HEK293 (cell line): ENCODE results near the gene PLXNA2.

Experiments used
- CTCF ChIA-PET: fragments of 350-600 bp; formaldehyde crosslinking; extraction: SDS; loops from one replicate; lab custom pipeline; 2021; ENCODE audit warnings: antibody characterized with exemption; lab: Yijun Ruan, JAX
- POLR2A ChIA-PET: fragments of 300-600 bp; formaldehyde crosslinking; extraction: SDS; loops from one replicate; lab custom pipeline; 2020; ENCODE audit warnings: antibody characterized with exemption, inconsistent platforms; lab: Yijun Ruan, JAX
- H3K27ac ChIP-seq: fragments of 200-500 bp; sonication (Bioruptor generic); 2 replicates; pipeline ENCODE4 v1.5.1; 2014; ENCODE audit warnings: low read depth, low read length, control low read depth, inconsistent platforms; ENCODE audit errors: extremely low read depth
- H3K36me3 ChIP-seq, 2 experiments: fragments of 200-500 bp in 1 of 2; sonication (Bioruptor generic) in 1 of 2; 1 replicate in 1 of 2; 2 replicates in 1 of 2; pipeline ENCODE4 v1.5.1; 2014 to 2017; ENCODE audit warnings: inconsistent platforms in 2 of 2, low read length in 2 of 2; ENCODE audit not compliant: control insufficient read depth in 2 of 2, insufficient read depth in 1 of 2
- H3K4me1 ChIP-seq: fragments of 200-500 bp; sonication (Bioruptor generic); 2 replicates; pipeline ENCODE4 v1.5.1; 2014; ENCODE audit warnings: mild to moderate bottlenecking, low read length, inconsistent platforms; ENCODE audit not compliant: control insufficient read depth, insufficient read depth
- H3K4me3 ChIP-seq: 2 replicates; pipeline ENCODE4 v1.5.1; 2011; ENCODE audit warnings: low read depth, mild to moderate bottlenecking, control low read depth, low read length, moderate library complexity
- H3K9me3 ChIP-seq: fragments of 200-500 bp; sonication (Bioruptor generic); 2 replicates; pipeline ENCODE4 v1.5.1; 2014; ENCODE audit warnings: low read depth, low read length, inconsistent platforms; ENCODE audit not compliant: control insufficient read depth, insufficient read depth
- EGR2 ChIP-seq: fragments of 450-650 bp; formaldehyde crosslinking; IDR thresholded peaks from 2 replicates; pipeline ENCODE4 v1.5.1; 2016; ENCODE audit warnings: low read depth, missing biosample characterization, missing genetic modification characterization
- GLI2 ChIP-seq: fragments of 450-650 bp; formaldehyde crosslinking; IDR thresholded peaks from 2 replicates; pipeline ENCODE4; 2017; ENCODE audit warnings: missing biosample characterization, missing genetic modification characterization, low read depth, borderline replicate concordance
- ZFHX2 ChIP-seq: fragments of 450-650 bp; formaldehyde crosslinking; conservative IDR thresholded peaks from 2 replicates; pipeline ENCODE4 v1.5.1; 2016; ENCODE audit warnings: missing biosample characterization, missing genetic modification characterization
- ZNF114 ChIP-seq: fragments of 450-650 bp; formaldehyde crosslinking; IDR thresholded peaks from 2 replicates; pipeline ENCODE4 v1.5.0; 2017; ENCODE audit warnings: missing biosample characterization, missing genetic modification characterization
- ZNF341 ChIP-seq: fragments of 450-650 bp; formaldehyde crosslinking; IDR thresholded peaks from 2 replicates; pipeline ENCODE4; 2016; ENCODE audit warnings: low read depth, missing biosample characterization, missing genetic modification characterization
- ZNF37A ChIP-seq: fragments of 450-650 bp; IDR thresholded peaks from 2 replicates; pipeline ENCODE4 v1.5.1; 2018; ENCODE audit warnings: missing biosample characterization, missing genetic modification characterization
- ZNF426 ChIP-seq: fragments of 450-650 bp; formaldehyde crosslinking; IDR thresholded peaks from 2 replicates; pipeline ENCODE4 v1.5.1; 2017; ENCODE audit warnings: missing biosample characterization, missing genetic modification characterization, mild to moderate bottlenecking, inconsistent platforms, moderate library complexity
- ZNF561 ChIP-seq: fragments of 450-650 bp; IDR thresholded peaks from 2 replicates; pipeline ENCODE4 v1.5.1; 2018; ENCODE audit warnings: missing biosample characterization, missing genetic modification characterization, borderline replicate concordance
- TF ChIP-seq, protein P1 (sequence below): fragments of 450-650 bp; formaldehyde crosslinking; IDR thresholded peaks from 2 replicates; pipeline ENCODE4 v1.5.1; 2016; ENCODE audit warnings: missing biosample characterization, missing genetic modification characterization, borderline replicate concordance
- TF ChIP-seq, protein P2 (sequence below): fragments of 450-650 bp; formaldehyde crosslinking; IDR thresholded peaks from 2 replicates; pipeline ENCODE4 v1.5.1; 2016; ENCODE audit warnings: missing biosample characterization, missing genetic modification characterization
- TF ChIP-seq, protein P3 (sequence below): fragments of 450-650 bp; formaldehyde crosslinking; IDR thresholded peaks from 2 replicates; pipeline ENCODE4 v1.5.1; 2016; ENCODE audit warnings: missing biosample characterization, missing genetic modification characterization
- TF ChIP-seq, protein P4 (sequence below): fragments of 450-650 bp; formaldehyde crosslinking; IDR thresholded peaks from 2 replicates; pipeline ENCODE4 v1.5.1; 2016; ENCODE audit warnings: missing biosample characterization, missing genetic modification characterization, borderline replicate concordance
- TF ChIP-seq, protein P5 (sequence below): fragments of 450-650 bp; formaldehyde crosslinking; IDR thresholded peaks from 2 replicates; pipeline ENCODE4 v1.5.1; 2017; ENCODE audit warnings: missing biosample characterization, missing genetic modification characterization

The PLXNA2 gene

DNA sequence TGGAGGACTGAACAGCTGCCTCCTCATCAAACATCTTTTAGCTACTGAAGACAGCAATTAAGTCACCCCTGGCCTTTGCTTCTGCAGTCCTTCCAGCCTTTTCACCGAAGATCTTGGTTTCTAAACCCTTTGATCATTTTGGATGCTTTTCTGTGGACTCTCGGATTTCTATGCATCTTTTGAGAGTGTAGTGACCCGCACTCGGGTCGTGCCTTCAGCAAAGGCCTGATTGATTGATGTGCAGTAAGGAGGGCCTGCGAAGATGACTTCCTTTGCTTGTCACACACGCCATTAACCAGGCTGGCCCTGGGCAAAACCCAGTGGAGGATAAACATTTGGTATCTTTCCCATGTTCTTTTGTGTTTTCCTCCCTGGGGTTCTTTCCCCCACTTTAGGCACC is 175.8 kb downstream of the PLXNA2 start:
- Histone ChIP-seq H3K9me3 (no peaks in the 10 kb centered on the region), H3K4me3 (no peak overlapping the region), H3K4me1 (no peaks in the 10 kb centered on the region), H3K27ac (no peak overlapping the region), H3K36me3 (peaks cover 0 to 7% of the 10 kb centered on the region in 2 experiments; a peak in 1 of 3 replicates)
- ChIA-PET POLR2A (no interaction called here), CTCF (interaction anchor here (0.6 to 1.2 kb wide), 3 partner anchors 64 to 1096 kb away, joined by 3 to 5 read pairs (median 4); partner anchors contain the start of gene PLXNA2)
- TF ChIP-seq ZNF37A (tag by site-specific recombination) (no peak), GLI2 (tag by site-specific recombination) (no peak), ZNF561 (tag by site-specific recombination) (no peak)

DNA sequence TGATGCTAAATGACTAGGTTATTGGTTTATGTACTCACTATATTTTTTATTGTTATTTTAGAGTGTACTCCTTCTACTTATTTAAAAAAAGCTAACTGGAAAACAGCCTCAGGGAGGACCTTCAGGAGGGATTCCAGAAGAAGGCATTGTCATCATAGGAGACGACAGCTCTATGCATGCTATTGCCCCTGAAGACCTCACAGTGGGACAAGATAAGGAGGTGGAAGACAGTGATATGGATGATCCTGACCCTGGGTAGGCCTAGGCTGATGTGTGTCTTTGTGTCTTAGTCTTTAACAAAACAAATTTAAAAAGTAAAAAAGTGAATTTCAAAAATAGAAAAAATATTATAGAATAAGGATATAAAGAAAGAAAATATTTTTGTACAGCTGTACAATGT is 177.6 kb downstream of the PLXNA2 start:
- POLR2A ChIA-PET, result no interaction called here
- CTCF ChIA-PET, result interaction anchor here (0.6 kb wide), 1 partner anchor 44 kb away, joined by 3 read pairs; no protein-coding TSS in a partner anchor
- TF ChIP-seq, protein P1, sequence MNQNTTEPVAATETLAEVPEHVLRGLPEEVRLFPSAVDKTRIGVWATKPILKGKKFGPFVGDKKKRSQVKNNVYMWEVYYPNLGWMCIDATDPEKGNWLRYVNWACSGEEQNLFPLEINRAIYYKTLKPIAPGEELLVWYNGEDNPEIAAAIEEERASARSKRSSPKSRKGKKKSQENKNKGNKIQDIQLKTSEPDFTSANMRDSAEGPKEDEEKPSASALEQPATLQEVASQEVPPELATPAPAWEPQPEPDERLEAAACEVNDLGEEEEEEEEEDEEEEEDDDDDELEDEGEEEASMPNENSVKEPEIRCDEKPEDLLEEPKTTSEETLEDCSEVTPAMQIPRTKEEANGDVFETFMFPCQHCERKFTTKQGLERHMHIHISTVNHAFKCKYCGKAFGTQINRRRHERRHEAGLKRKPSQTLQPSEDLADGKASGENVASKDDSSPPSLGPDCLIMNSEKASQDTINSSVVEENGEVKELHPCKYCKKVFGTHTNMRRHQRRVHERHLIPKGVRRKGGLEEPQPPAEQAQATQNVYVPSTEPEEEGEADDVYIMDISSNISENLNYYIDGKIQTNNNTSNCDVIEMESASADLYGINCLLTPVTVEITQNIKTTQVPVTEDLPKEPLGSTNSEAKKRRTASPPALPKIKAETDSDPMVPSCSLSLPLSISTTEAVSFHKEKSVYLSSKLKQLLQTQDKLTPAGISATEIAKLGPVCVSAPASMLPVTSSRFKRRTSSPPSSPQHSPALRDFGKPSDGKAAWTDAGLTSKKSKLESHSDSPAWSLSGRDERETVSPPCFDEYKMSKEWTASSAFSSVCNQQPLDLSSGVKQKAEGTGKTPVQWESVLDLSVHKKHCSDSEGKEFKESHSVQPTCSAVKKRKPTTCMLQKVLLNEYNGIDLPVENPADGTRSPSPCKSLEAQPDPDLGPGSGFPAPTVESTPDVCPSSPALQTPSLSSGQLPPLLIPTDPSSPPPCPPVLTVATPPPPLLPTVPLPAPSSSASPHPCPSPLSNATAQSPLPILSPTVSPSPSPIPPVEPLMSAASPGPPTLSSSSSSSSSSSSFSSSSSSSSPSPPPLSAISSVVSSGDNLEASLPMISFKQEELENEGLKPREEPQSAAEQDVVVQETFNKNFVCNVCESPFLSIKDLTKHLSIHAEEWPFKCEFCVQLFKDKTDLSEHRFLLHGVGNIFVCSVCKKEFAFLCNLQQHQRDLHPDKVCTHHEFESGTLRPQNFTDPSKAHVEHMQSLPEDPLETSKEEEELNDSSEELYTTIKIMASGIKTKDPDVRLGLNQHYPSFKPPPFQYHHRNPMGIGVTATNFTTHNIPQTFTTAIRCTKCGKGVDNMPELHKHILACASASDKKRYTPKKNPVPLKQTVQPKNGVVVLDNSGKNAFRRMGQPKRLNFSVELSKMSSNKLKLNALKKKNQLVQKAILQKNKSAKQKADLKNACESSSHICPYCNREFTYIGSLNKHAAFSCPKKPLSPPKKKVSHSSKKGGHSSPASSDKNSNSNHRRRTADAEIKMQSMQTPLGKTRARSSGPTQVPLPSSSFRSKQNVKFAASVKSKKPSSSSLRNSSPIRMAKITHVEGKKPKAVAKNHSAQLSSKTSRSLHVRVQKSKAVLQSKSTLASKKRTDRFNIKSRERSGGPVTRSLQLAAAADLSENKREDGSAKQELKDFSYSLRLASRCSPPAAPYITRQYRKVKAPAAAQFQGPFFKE (tag by site-specific recombination), result no peak

DNA sequence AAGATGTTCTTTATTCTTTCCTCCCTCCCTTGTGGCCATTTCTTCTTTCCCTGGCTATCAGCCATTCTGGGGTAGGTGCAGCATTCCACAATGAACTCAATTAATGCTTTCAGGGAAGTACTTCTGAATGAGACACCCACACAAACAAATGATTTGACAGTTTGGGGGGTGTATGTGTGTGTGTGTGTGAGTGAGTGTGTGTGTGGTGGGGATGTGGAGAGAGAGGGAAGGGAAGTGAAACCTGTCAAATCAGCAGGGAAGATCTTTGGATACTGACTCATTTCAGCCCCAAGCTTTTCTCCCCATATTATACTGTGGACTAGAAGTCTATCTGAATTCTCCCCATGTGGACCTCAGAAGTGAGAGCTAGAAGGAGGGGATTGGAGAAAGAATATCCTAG is 178.3 kb downstream of the PLXNA2 start:
- no peak overlapping the region for H3K27ac ChIP-seq
- ChIA-PET POLR2A (no interaction called here), CTCF (interaction anchor here (0.6 kb wide), 1 partner anchor 44 kb away, joined by 3 read pairs; no protein-coding TSS in a partner anchor)
- H3K36me3 ChIP-seq, result peaks cover 0 to 5% of the 10 kb centered on the region in 2 experiments; a peak in 1 of 3 replicates
- H3K4me3 ChIP-seq, result no peak overlapping the region
- TF ChIP-seq ZFHX2 (tag by site-specific recombination), result peak; percentile 88
- TF ChIP-seq ZNF426 (tag by site-specific recombination), result no peak
- peak; percentile 29; the same call in 1 of the 2 replicates for TF ChIP-seq ZNF341 (tag by site-specific recombination)
- TF ChIP-seq, protein P2, sequence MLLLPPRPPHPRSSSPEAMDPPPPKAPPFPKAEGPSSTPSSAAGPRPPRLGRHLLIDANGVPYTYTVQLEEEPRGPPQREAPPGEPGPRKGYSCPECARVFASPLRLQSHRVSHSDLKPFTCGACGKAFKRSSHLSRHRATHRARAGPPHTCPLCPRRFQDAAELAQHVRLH (tag by site-specific recombination), result no peak
- peak; percentile 71; the same call in 1 of the 2 replicates for TF ChIP-seq EGR2 (tag by site-specific recombination)
- TF ChIP-seq, protein P3, sequence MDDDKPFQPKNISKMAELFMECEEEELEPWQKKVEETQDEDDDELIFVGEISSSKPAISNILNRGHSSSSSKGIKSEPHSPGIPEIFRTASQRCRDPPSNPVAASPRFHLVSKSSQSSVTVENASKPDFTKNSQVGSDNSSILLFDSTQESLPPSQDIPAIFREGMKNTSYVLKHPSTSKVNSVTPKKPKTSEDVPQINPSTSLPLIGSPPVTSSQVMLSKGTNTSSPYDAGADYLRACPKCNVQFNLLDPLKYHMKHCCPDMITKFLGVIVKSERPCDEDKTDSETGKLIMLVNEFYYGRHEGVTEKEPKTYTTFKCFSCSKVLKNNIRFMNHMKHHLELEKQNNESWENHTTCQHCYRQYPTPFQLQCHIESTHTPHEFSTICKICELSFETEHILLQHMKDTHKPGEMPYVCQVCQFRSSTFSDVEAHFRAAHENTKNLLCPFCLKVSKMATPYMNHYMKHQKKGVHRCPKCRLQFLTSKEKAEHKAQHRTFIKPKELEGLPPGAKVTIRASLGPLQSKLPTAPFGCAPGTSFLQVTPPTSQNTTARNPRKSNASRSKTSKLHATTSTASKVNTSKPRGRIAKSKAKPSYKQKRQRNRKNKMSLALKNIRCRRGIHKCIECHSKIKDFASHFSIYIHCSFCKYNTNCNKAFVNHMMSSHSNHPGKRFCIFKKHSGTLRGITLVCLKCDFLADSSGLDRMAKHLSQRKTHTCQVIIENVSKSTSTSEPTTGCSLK (tag by site-specific recombination), result no peak
- TF ChIP-seq, protein P4, sequence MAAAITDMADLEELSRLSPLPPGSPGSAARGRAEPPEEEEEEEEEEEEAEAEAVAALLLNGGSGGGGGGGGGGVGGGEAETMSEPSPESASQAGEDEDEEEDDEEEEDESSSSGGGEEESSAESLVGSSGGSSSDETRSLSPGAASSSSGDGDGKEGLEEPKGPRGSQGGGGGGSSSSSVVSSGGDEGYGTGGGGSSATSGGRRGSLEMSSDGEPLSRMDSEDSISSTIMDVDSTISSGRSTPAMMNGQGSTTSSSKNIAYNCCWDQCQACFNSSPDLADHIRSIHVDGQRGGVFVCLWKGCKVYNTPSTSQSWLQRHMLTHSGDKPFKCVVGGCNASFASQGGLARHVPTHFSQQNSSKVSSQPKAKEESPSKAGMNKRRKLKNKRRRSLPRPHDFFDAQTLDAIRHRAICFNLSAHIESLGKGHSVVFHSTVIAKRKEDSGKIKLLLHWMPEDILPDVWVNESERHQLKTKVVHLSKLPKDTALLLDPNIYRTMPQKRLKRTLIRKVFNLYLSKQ, result no peak
- no peak for TF ChIP-seq ZNF114 (tag by site-specific recombination)
- TF ChIP-seq, protein P5, sequence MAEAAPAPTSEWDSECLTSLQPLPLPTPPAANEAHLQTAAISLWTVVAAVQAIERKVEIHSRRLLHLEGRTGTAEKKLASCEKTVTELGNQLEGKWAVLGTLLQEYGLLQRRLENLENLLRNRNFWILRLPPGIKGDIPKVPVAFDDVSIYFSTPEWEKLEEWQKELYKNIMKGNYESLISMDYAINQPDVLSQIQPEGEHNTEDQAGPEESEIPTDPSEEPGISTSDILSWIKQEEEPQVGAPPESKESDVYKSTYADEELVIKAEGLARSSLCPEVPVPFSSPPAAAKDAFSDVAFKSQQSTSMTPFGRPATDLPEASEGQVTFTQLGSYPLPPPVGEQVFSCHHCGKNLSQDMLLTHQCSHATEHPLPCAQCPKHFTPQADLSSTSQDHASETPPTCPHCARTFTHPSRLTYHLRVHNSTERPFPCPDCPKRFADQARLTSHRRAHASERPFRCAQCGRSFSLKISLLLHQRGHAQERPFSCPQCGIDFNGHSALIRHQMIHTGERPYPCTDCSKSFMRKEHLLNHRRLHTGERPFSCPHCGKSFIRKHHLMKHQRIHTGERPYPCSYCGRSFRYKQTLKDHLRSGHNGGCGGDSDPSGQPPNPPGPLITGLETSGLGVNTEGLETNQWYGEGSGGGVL (tag by site-specific recombination), result peak; percentile 66
- no peaks in the 10 kb centered on the region for H3K4me1 ChIP-seq
- no peaks in the 10 kb centered on the region for H3K9me3 ChIP-seq

More for the DNA sequence above, 177.6 kb downstream of the PLXNA2 start:
- Histone ChIP-seq H3K36me3 (peaks cover 0 to 5% of the 10 kb centered on the region in 2 experiments; a peak in 1 of 3 replicates), H3K27ac (no peak overlapping the region), H3K4me1 (no peaks in the 10 kb centered on the region), H3K4me3 (no peak overlapping the region), H3K9me3 (no peaks in the 10 kb centered on the region)
